OCI-M1 (cell line): ENCODE results near the gene FRMPD1.

Source experiments
- DNase-seq: peaks from one replicate; lab custom pipeline; 2025; lab: John Stamatoyannopoulos, UW

Gene FRMPD1

DNA sequence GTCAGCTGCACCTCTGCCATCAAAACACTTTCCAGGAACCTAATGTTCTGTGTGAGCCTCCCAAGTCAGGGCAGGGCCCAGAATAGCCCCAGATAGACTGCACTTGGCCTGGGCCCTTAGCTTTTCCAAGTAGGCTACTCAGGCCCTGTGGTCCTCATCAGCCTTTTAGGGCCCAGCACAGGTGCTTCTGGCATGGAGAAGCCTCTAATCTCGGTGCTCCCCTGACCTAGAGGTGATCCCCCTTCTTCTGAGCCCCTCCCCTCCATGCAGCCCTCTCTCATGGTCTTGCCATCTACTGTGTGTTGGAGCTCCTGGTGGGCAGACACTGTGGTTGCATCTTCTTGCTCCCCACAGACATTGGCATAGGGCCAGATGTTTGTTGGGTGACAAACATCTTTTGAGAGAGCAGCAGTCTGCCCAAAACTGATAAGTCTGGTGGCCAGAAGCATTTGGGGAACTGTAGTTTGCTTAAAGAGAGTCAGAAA, 28.1 kb downstream of the FRMPD1 start:
- peak; percentile 94 for DNase-seq

DNA sequence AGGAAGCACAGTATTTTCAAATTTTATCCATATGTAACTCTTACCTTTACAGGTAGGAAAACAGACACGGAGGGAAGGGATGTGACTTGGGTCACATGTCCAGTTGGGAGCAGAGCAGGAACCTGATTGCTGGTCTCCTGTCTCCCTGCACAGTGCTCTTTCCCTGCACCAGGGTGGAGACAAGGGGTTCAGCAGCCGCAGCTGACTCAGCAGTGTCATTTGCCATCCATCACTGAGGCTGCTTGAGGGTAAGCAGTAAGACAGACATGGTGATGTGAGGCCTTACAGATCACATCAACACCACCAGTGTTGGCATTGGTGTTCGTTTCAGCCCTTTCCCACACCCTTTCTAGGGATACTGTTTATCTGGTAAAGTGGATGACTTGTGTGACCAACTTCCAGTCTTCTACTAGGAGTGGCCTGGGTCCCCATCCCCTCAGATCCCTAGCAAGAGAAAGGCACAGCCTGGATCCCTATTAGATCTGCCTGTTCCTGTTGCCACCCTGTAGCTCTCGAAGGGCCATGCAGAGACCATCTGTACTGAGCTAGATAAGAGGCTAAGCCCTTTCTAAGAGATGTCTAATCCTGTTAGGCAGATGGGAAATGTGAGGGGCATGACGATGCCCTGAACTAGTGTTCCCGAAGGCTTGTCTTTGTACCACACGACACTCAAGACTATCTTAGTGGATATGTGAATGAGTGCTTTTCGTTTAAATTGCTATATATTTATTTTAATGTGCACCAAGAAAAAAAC, 29.1 kb downstream of the FRMPD1 start:
- peak; percentile 77 for DNase-seq

DNA sequence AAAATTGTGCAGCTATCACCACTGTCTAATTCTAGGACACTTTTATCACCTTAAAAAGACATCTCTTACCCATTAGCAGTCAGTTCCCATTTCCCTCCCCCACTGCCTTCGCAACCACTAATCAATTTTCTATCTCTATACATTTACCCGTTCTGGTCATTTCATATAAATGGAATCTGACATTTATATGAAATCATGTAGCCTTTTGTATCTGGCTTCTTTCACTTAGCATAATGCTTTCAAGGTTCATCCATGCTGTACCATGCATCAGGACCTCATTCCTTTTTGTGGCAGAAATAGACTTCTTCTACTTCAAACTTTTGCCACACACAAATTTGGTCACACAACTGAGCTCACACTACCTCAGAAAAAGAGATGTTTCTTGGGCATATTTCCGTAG, 32.2 kb downstream of the FRMPD1 start:
- DNase-seq: no peak

DNA sequence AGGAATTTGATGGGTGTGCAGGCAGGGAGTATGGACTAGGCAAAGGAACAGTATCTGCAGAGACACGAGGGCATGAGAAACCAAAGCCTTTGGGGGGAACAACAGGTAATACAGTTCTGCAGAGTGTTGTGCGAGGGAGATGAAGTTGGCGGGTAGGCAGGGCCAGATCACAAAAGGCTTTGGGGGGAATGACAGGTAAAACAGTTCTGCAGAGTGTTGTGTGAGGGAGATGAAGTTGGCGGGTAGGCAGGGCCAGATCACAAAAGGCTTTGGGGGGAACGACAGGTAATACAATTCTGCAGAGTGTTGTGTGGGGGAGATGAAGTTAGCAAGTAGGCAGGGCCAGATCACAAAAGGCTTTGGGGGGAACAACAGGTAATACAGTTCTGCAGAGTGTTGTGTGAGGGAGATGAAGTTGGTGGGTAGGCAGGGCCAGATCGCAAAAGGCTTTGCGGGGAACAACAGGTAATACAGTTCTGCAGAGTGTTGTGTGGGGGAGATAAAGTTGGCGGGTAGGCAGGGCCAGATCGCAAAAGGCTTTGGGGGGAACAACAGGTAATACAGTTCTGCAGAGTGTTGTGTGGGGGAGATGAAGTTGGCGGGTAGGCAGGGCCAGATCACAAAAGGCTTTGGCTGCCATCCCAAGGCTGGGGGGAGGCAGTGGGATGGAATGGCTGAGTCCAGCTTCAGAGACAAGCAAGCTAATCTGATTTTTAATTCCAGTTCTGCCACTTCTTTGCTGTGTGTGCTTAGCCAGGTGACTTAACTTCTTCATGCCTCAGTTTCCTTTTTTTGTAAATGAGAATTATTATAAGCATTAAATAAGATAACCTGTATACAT, 33.0 kb downstream of the FRMPD1 start:
- DNase-seq: no peak

- no peak for DNase-seq
Measured at GRCh38 chr9:37692622-37693221, 42.0 kb downstream of the FRMPD1 start.

- no peak for DNase-seq
Measured at GRCh38 chr9:37693260-37693659, 42.5 kb downstream of the FRMPD1 start.

DNA sequence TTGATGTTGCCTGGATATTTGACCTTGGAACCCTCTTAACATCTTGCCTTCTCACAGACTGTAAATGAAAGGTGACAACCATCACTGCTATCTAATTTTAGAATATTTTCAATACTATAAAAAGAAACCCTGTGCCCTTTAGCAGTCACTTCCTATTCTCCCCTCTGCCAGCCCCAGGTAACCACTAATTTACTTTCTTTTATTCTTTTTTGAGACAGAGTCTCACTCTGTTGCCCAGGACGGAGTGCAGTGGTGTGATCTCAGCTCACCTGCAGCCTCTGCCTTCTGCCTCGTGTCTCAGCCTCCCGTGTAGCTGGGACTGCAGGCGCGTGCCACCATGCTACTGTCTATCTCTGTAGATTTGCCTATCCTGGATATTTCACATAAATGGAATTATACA, 43.6 kb downstream of the FRMPD1 start:
- no peak for DNase-seq

- no peak for DNase-seq
Measured at GRCh38 chr9:37696528-37696927, 45.8 kb downstream of the FRMPD1 start.

DNA sequence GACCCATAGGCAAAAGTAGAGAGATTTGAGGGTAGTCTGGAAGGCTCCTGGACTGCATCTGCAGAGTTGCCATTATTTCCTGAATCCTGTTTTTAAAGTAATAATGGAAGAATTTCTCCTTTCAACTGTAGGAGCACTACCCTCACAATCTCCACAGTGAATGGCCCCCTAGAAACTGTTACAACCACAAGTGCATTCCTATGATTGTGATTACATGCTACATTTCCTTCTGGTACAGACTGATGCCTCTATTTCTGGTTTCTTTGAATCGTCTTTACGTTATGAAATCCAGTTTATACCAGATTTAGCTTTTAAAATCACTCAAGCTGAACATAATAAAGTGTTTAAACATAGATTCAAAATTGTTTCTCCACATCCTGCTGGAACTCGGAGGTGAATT, 49.4 kb downstream of the FRMPD1 start:
- no peak for DNase-seq

DNA sequence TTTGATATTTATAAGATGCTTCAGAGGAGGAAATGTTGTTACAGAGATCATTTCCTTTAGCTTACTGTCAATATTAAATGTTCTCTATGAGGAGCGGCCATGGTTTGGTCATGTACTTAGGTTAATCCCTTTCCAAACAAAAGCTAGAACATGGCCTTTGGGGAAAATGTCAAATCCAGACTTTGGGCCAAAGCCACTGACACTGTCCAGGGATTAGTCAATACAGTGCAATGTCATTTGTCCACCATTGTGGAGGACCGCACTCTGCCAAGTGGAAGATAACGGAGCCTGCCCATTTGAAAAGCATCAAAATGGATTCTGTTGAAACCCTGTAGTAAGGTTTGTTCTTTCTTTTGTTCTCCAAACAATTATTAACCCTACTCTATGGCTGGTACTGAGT, 50.1 kb downstream of the FRMPD1 start:
- DNase-seq: no peak

DNA sequence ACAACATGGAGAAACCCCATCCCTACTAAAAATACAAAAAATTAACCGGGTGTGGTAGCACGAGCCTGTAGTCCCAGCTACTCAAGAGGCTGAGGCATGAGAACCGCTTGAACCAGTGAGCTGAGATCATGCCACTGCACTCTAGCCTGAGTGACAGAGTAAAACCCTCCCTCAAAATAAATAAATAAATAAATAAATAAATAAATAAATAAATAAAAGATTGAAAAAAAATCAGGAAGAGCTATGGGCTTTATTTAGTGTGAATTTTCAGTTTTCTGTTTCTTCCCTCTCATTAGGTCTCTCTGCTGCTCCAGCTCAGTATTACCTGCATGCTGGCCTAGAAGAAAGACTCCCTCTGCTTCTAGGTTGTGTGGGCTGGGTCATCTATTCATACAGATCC, 55.0 kb downstream of the FRMPD1 start:
- no peak for DNase-seq

DNA sequence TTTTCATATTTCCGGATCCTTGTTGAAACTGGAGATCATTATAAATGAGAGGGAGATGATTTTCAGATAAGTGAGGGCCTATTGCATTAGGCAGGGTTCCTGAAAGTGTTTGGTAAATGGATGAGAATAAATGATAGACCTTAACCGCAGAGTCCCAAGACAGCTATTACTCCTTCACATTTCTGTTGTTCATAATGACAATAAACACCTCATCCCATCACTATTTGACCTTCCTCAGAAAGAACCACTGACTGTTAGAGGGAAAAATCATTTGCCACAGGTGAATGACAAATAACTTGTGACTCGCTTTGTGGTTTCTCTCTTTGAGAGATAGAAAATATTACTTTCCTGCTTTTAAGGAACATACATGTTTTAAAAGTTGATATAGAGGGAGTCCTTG, 55.5 kb downstream of the FRMPD1 start:
- no peak for DNase-seq

GRCh38 chr9:37707748-37708147, 57.0 kb downstream of the FRMPD1 start:
- no peak for DNase-seq

DNA sequence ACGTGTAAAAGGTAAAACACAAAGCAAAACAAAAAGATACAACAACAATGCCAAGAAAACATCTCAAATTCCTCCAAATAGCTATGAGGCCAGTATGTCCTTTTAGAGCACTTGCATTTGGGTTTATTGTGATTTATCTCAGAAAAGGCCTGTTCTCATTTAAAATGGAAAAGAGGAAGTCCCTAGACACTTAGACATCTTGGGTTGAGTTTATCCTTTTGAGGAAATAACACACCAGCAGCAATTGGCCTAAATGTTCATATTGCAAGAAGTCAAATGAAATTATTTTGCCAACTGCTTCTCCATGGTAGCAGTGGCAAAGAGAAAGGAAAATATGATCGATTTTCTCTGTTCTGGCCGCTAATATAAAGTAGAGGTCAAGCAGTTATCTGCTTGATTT, 59.3 kb downstream of the FRMPD1 start:
- peak; percentile 70 for DNase-seq

DNA sequence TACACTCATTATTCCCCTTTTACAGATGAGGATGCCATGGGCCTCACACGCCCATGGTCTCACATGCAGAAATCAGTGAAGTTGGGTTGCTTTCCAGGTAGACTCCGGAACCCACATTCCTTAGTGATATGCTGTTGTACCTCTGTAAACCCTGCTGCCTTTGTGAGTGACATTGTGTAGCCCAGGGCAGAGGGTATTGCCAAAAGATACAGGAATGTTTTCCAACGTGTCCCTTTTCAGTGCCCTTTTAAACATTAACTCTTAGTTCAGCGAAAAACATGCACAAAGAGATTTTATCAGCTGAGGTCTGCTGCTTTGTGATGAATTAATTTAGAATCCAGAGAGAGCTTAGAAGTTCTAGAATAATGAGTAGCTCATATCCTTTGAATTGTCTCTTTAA, 64.5 kb downstream of the FRMPD1 start:
- no peak for DNase-seq

DNA sequence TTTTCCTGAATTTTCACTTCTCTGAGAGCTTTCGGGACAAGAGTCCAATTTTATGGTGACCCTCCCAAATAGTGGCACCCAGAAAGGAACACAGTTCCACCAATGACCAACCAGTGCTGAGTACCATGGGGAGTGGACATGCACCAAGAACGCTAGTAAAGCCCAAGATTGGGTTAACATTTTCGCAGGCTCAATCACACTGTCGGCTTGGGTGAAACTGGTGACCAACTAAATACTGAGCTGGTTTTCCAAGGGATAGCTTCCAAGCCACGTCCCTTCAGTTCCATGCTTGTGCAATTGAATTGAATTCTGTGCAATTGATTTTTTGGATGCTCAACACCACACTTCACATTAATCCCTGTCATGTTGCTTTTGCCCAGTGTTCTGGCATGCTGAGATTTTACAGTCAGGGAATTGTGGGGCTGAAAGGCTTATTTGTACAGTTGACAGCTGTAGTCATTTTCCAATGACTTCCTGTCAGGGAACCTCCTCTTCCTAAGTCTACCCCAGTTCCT, 65.3 kb downstream of the FRMPD1 start:
- no peak for DNase-seq

- peak; percentile 89 for DNase-seq
Measured at GRCh38 chr9:37719526-37719925, 68.8 kb downstream of the FRMPD1 start.

- DNase-seq: no peak
Measured at GRCh38 chr9:37727013-37727412, 76.3 kb downstream of the FRMPD1 start.

DNA sequence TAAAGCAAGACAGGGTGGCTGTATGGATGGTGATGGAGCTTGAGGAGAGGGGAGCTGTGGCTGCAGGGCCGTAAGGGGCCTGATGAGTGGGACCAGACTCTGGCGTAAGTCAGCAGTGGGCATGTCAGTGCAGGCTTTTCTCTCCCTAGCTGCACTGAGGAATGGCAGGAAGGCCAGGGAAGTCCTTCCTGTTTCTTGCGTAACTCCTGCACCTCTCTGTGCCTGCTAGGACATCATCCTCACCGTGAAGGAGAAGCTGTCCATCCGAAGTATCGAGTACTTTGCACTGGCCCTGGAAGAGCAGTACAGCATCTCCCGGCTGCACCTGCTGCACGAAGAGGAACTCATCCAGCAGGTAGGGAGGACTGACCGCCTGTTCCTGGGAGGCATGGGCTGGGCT, 78.7 kb downstream of the FRMPD1 start:
- DNase-seq: no peak

DNA sequence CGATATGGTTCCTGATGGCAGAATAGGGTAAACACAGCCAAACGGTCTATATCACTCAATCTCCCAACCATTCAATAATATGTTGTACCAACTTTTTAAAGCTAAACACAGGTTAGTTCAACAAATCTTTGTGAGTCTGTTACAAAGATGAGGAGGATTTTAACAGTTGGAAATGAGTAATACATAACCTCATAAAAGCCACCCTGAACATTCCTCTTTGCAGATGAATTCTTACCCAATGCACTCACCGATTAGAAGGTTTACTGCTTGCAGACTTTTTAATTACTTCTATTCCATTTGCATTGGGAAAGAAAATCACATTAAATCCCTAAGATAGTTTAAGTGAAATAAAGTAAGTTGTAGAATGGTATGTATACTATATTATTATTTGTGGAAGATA, 79.5 kb downstream of the FRMPD1 start:
- DNase-seq: no peak

DNA sequence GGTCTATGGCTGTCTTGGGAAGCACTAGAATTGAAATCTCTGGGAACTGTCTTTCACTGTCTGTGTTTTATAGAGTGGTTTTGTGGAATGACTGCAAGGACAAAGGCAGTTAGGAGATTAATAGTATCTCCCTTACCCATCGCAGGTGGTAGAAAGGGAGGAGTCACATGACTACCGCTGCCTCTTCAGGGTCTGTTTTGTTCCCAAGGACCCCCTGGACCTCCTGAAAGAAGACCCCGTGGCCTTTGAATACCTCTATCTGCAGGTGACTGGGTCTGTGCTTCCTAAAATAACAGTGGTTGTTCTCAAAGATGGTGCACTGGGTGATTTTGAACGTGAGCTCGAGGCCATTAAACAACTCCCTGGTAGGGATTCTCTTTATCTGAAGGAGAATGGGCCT, 80.1 kb downstream of the FRMPD1 start:
- no peak for DNase-seq

DNA sequence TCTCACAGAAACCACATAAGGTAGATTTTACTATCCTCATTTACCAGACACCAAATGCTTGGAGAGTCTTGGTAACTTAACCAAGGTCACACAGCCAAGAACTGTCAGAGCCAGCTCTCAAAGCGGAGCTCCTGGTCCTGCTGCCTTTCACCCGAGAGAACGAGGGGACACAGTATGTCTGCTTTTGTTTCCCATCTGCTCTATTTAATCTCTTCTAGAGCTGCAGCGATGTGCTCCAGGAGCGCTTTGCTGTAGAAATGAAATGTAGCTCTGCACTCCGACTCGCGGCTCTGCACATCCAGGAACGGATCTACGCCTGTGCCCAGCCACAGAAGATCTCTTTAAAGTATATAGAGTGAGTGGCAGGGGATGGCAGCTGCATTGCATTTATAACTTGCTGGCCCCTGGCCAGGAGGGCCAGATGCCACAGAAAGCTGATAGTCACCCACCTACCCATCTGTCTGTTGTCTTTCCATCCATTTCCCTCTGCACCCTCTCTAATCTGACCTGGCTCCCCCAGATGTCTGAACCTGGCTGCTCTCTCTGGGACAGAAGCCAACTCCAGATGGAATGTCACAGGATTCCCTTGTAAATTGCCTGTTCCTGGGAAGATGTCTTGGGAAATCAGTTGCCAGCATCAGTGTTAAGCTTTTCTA, 81.5 kb downstream of the FRMPD1 start:
- DNase-seq: no peak
